GM12878 (cell line): Measurements from ENCODE around the gene ZNF423. TPM values are rescaled to one million over a fixed set of nuclear protein-coding genes. Genes with fewer than 3 reads are reported as not detected.

Source experiments
- ATAC-seq: fragments of 200-7000 bp; cut with Tn5 transposase; 3 replicates; pipeline ENCODE4 v1.9.1; 2020; ENCODE audit warnings: mild to moderate bottlenecking, moderate library complexity
- BruUV-seq: library from RNA; stranded (reverse); fragments of 400-500 nt; replicated peaks from 2 replicates; lab custom pipeline; 2021; lab: Mats Ljungman, UMichigan
- CTCF ChIA-PET: fragments of 300-600 bp; sonication (Branson Sonifier 250); formaldehyde crosslinking; extraction: SDS; loops from one replicate; lab custom pipeline; 2021; ENCODE audit warnings: inconsistent platforms; lab: Yijun Ruan, JAX
- POLR2A ChIA-PET: fragments of 350-600 bp; formaldehyde crosslinking; extraction: SDS; loops from one replicate; lab custom pipeline; 2021; ENCODE audit warnings: inconsistent platforms; lab: Charles Lee
- RAD21 ChIA-PET: fragments of 300-600 bp; sonication (Branson Sonifier 250); formaldehyde crosslinking; loops from one replicate; lab custom pipeline; 2023; ENCODE audit warnings: antibody characterized with exemption; ENCODE audit not compliant: unreplicated experiment; lab: Charles Lee
- SMC1A ChIA-PET: fragments of 300-600 bp; sonication (Branson Sonifier 250); formaldehyde crosslinking; loops from one replicate; lab custom pipeline; 2023; ENCODE audit not compliant: unreplicated experiment, uncharacterized antibody; lab: Charles Lee
- DNase-seq: peaks from one replicate; pipeline ENCODE4 v3.0.0-alpha.2; 2011; ENCODE audit warnings: low read depth, low spot score
- FAIRE-seq: peaks from 3 replicates; lab custom pipeline; 2011; peaks lifted over from hg19 to GRCh38; lab: Jason Lieb, UNC
- H2AFZ ChIP-seq: 2 replicates; pipeline ENCODE4 v1.6.0; 2011; ENCODE audit warnings: low read depth, low read length, control low read depth; ENCODE audit not compliant: control insufficient read depth
- H3K27ac ChIP-seq: 2 replicates; pipeline ENCODE4 v1.5.1; 2011; ENCODE audit warnings: control low read depth; ENCODE audit not compliant: control insufficient read depth, insufficient read depth
- H3K27me3 ChIP-seq, 2 experiments: replicated peaks in 1 of 2; 2 replicates each; pipeline versions ENCODE4 v1.6.0 to v1.6.1; 2011; ENCODE audit warnings: low read length in 1 of 2; ENCODE audit not compliant: control insufficient read depth in 2 of 2, insufficient read depth in 2 of 2
- H3K36me3 ChIP-seq, 2 experiments: 2 replicates each; pipeline ENCODE4 v1.5.1; 2011; ENCODE audit warnings: low read length in 1 of 2; ENCODE audit not compliant: control insufficient read depth in 2 of 2, insufficient read depth in 2 of 2
- H3K4me1 ChIP-seq: 2 replicates; pipeline ENCODE4 v1.6.1; 2011; ENCODE audit warnings: mild to moderate bottlenecking, low read length, moderate library complexity, mixed read lengths; ENCODE audit not compliant: control insufficient read depth, insufficient read depth
- H3K4me2 ChIP-seq: 2 replicates; pipeline ENCODE4 v1.6.0; 2011; ENCODE audit warnings: control low read depth; ENCODE audit not compliant: control insufficient read depth, insufficient read depth
- H3K4me3 ChIP-seq: fragments of 200-600 bp; sonication (generic); 2 replicates; pipeline ENCODE4 v1.5.1; 2016
- H3K79me2 ChIP-seq: 2 replicates; pipeline ENCODE4 v1.6.0; 2011; ENCODE audit warnings: low read length; ENCODE audit not compliant: control insufficient read depth, insufficient read depth
- H3K9ac ChIP-seq: 2 replicates; pipeline ENCODE4 v1.8.0; 2011; ENCODE audit warnings: low read length, control low read depth, mixed read lengths; ENCODE audit not compliant: control insufficient read depth, insufficient read depth
- H3K9me3 ChIP-seq: replicated peaks from 3 replicates; pipeline ENCODE4 v1.5.1; 2011; ENCODE audit warnings: mild to moderate bottlenecking, low read length; ENCODE audit not compliant: control insufficient read depth, insufficient read depth
- H4K20me1 ChIP-seq: 2 replicates; pipeline ENCODE4 v1.6.0; 2011; ENCODE audit not compliant: control insufficient read depth, insufficient read depth
- BRCA1 ChIP-seq: IDR thresholded peaks from 2 replicates; pipeline ENCODE4 v1.6.1; 2011; ENCODE audit warnings: low read depth, low read length, improper control_type of control experiment
- DPF2 ChIP-seq: fragments of 450-650 bp; IDR thresholded peaks from 2 replicates; pipeline ENCODE4 v1.6.1; 2017; ENCODE audit warnings: mild to moderate bottlenecking
- ESRRA ChIP-seq: IDR thresholded peaks from 2 replicates; pipeline ENCODE4 v1.6.1; 2012; ENCODE audit warnings: mild to moderate bottlenecking, low read length, improper control_type of control experiment
- HSF1 ChIP-seq: fragments of 150-350 bp; IDR thresholded peaks from 2 replicates; pipeline ENCODE4 v1.6.1; 2014; ENCODE audit warnings: mild to moderate bottlenecking, low read depth, low read length
- JUND ChIP-seq: IDR thresholded peaks from 2 replicates; pipeline ENCODE4 v1.6.1; 2012; ENCODE audit warnings: low read depth, mild to moderate bottlenecking, low read length, improper control_type of control experiment, moderate library complexity
- MEF2A ChIP-seq: IDR thresholded peaks from 2 replicates; pipeline ENCODE4 v1.6.1; 2011; ENCODE audit warnings: low read depth, mild to moderate bottlenecking, low read length, moderate library complexity; ENCODE audit not compliant: insufficient read depth
- SUZ12 ChIP-seq: fragments of 200-600 bp; sonication (generic); IDR thresholded peaks from one replicate; pipeline ENCODE4 v1.6.1; 2018; ENCODE audit warnings: antibody characterized with exemption, mild to moderate bottlenecking; ENCODE audit not compliant: unreplicated experiment
- ZNF592 ChIP-seq: fragments of 450-650 bp; IDR thresholded peaks from 2 replicates; pipeline ENCODE4 v1.6.1; 2017; ENCODE audit warnings: mild to moderate bottlenecking, moderate library complexity
- WGBS: methylation state at CpG from one replicate; pipeline ENCODE4 v1.1.6; 2016; ENCODE audit warnings: low lambda C conversion rate; ENCODE audit not compliant: insufficient replicate concordance, insufficient coverage; ENCODE audit errors: missing lambda C conversion rate; 5-methylcytosine and 5-hydroxymethylcytosine counted together
- in situ Hi-C: fragments of 300-500 bp; cut with MboI; formaldehyde crosslinking; loops from 9 replicates; pipeline ENCODE4 v1.14.3; 2018; ENCODE audit warnings: mixed read lengths
- intact Hi-C: fragments of 100-400 bp; cut with micrococcal nuclease; formaldehyde crosslinking; loops from one replicate; pipeline ENCODE4 v1.14.2; 2022; ENCODE audit not compliant: unreplicated experiment
- polyA plus RNA-seq, 11 experiments: library from polyadenylated mRNA; depleted of rRNA in 4 of 11; unstranded in 6 of 11; stranded (reverse) in 5 of 11; fragments of >200 nt; fragmentation: Nextera tagmentation in 4 of 11; fragmentation: Illumina TruSeq in 1 of 11; extraction: Ambion mirVana in 4 of 11; extraction: Trizol in 1 of 11; gene quantifications; 1 replicate in 1 of 11; 2 replicates in 10 of 11; pipeline versions ENCODE4 v1.2.1 to v1.2.3, GENCODE V29; 2011 to 2016; ENCODE audit warnings: inconsistent platforms in 2 of 11, missing spikeins in 2 of 11, low read depth in 1 of 11
- total RNA-seq, 4 experiments: library from RNA; depleted of rRNA in 3 of 4; stranded (reverse); fragments of >200 nt in 3 of 4; fragmentation: Illumina TruSeq in 1 of 4; extraction: Trizol in 1 of 4; gene quantifications; 2 replicates each; pipeline versions ENCODE4 v1.2.1 to v1.2.3, GENCODE V29; 2013 to 2021
- TF ChIP-seq, protein P1 (sequence below): IDR thresholded peaks from 2 replicates; pipeline ENCODE4 v1.6.1; 2011; ENCODE audit warnings: borderline replicate concordance, low read depth, mild to moderate bottlenecking, moderate library complexity, mixed read lengths, low read length; ENCODE audit not compliant: insufficient read depth; ENCODE audit errors: extremely low read length
- TF ChIP-seq, protein P2 (sequence below): IDR thresholded peaks from 2 replicates; pipeline ENCODE4 v1.6.1; 2012; ENCODE audit warnings: low read depth, low read length, improper control_type of control experiment
- TF ChIP-seq, protein P3 (sequence below): IDR thresholded peaks from 2 replicates; pipeline ENCODE4 v1.6.1; 2012; ENCODE audit warnings: mild to moderate bottlenecking, low read depth, low read length

The ZNF423 gene
- total and polyA plus RNA-seq, 10 of the 15 experiments (the other 5 are each of a cell fraction or from before 2014, with no cell fraction given), result 0.03 to 0.64 (median 0.10) TPM

DNA sequence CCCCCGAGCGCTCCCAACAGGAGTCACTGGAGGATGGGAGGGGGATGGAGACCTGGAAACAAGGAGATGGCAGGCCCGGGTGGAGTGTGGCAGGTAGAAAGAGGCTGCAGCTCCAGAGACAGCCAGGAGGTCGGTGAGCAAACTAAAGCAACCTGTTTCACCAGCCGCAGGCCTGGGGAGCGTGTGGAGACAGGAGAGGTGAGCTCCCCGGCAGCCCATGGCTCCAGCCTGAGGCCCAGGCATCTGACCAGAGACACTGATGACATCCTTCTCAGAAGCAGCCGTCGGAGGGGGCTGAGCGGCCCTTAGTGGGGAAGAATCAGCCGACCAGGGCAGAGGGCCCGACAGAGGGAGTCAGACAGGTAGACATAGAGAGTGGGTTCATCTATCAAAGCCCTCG, 165.1 kb downstream of the ZNF423 start:
- DNase-seq (no peak), FAIRE-seq (no peak), ATAC-seq (no peak)
- CTCF ChIA-PET, result no interaction called here
- no TSS peak for BruUV-seq
- POLR2A ChIA-PET, result no interaction called here
- Histone ChIP-seq H3K36me3 (no peaks in the 10 kb centered on the region), H2AFZ (no peak overlapping the region), H3K9ac (no peak overlapping the region), H3K27ac (no peak overlapping the region), H3K27me3 (peaks cover 2 to 6% of the 10 kb centered on the region in 2 experiments; a peak in 3 of 4 replicates), H3K79me2 (no peaks in the 10 kb centered on the region), H4K20me1 (no peaks in the 10 kb centered on the region), H3K4me2 (no peak overlapping the region), H3K9me3 (no peaks in the 10 kb centered on the region), H3K4me3 (no peak overlapping the region), H3K4me1 (no peaks in the 10 kb centered on the region)
- 38% methylated on average over 13 of the region's 13 CpGs for WGBS
- intact Hi-C loops (no loop called here), in situ Hi-C loops (no loop called here)
- SMC1A ChIA-PET, result no interaction called here
- RAD21 ChIA-PET, result no interaction called here
- TF ChIP-seq DPF2, result no peak
- no peak for TF ChIP-seq BRCA1
- no peak for TF ChIP-seq SUZ12
- TF ChIP-seq, protein P1, sequence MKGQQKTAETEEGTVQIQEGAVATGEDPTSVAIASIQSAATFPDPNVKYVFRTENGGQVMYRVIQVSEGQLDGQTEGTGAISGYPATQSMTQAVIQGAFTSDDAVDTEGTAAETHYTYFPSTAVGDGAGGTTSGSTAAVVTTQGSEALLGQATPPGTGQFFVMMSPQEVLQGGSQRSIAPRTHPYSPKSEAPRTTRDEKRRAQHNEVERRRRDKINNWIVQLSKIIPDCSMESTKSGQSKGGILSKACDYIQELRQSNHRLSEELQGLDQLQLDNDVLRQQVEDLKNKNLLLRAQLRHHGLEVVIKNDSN, result no peak
- TF ChIP-seq, protein P2, sequence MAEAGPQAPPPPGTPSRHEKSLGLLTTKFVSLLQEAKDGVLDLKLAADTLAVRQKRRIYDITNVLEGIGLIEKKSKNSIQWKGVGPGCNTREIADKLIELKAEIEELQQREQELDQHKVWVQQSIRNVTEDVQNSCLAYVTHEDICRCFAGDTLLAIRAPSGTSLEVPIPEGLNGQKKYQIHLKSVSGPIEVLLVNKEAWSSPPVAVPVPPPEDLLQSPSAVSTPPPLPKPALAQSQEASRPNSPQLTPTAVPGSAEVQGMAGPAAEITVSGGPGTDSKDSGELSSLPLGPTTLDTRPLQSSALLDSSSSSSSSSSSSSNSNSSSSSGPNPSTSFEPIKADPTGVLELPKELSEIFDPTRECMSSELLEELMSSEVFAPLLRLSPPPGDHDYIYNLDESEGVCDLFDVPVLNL, result no peak
- TF ChIP-seq JUND, result no peak
- no peak for TF ChIP-seq HSF1
- TF ChIP-seq, protein P3, sequence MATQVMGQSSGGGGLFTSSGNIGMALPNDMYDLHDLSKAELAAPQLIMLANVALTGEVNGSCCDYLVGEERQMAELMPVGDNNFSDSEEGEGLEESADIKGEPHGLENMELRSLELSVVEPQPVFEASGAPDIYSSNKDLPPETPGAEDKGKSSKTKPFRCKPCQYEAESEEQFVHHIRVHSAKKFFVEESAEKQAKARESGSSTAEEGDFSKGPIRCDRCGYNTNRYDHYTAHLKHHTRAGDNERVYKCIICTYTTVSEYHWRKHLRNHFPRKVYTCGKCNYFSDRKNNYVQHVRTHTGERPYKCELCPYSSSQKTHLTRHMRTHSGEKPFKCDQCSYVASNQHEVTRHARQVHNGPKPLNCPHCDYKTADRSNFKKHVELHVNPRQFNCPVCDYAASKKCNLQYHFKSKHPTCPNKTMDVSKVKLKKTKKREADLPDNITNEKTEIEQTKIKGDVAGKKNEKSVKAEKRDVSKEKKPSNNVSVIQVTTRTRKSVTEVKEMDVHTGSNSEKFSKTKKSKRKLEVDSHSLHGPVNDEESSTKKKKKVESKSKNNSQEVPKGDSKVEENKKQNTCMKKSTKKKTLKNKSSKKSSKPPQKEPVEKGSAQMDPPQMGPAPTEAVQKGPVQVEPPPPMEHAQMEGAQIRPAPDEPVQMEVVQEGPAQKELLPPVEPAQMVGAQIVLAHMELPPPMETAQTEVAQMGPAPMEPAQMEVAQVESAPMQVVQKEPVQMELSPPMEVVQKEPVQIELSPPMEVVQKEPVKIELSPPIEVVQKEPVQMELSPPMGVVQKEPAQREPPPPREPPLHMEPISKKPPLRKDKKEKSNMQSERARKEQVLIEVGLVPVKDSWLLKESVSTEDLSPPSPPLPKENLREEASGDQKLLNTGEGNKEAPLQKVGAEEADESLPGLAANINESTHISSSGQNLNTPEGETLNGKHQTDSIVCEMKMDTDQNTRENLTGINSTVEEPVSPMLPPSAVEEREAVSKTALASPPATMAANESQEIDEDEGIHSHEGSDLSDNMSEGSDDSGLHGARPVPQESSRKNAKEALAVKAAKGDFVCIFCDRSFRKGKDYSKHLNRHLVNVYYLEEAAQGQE, result no peak
- TF ChIP-seq MEF2A, result no peak
- no peak for TF ChIP-seq ZNF592
- TF ChIP-seq ESRRA, result no peak
